ENCODE data around the gene DYNLL2. TPM values are rescaled to one million over a fixed set of nuclear protein-coding genes. Genes with fewer than 3 reads are reported as not detected.
"Not testable (repeated sequence)": the region's sequence is repeated elsewhere in the genome, so short reads cannot be mapped to it uniquely, and the experiment has no call there.

Gene DYNLL2
- total RNA-seq, 1 donor from 2014 or later: 14.4 TPM

DNA sequence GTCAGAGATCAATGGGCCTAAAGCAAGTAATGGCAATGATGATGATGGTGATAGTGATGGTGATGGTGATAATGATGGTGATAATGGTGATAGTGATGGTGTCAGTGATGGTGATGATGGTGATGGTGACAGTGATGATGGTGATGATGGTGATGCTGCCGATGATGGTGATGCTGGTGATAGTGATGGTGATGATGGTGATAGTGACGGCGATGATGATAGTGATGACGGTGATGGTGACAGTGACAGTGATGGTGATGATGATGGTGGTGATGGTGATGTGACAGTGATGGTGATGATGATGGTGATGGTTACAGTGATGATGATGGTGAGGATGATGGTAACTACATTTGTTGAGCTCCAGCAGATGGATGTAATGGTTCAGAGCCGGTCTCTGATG lies 34.2 kb downstream of the DYNLL2 start:
- TF ChIP-seq, protein P1, sequence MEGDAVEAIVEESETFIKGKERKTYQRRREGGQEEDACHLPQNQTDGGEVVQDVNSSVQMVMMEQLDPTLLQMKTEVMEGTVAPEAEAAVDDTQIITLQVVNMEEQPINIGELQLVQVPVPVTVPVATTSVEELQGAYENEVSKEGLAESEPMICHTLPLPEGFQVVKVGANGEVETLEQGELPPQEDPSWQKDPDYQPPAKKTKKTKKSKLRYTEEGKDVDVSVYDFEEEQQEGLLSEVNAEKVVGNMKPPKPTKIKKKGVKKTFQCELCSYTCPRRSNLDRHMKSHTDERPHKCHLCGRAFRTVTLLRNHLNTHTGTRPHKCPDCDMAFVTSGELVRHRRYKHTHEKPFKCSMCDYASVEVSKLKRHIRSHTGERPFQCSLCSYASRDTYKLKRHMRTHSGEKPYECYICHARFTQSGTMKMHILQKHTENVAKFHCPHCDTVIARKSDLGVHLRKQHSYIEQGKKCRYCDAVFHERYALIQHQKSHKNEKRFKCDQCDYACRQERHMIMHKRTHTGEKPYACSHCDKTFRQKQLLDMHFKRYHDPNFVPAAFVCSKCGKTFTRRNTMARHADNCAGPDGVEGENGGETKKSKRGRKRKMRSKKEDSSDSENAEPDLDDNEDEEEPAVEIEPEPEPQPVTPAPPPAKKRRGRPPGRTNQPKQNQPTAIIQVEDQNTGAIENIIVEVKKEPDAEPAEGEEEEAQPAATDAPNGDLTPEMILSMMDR (conservative IDR thresholded peaks at IDR 0.05; ENCODE audit: low read depth, low read length): no peak
- no peak overlapping the region for H3K4me3 ChIP-seq (ENCODE audit: low read depth, low read length)
- no peak for DNase-seq (ENCODE audit: low read depth)

DNA sequence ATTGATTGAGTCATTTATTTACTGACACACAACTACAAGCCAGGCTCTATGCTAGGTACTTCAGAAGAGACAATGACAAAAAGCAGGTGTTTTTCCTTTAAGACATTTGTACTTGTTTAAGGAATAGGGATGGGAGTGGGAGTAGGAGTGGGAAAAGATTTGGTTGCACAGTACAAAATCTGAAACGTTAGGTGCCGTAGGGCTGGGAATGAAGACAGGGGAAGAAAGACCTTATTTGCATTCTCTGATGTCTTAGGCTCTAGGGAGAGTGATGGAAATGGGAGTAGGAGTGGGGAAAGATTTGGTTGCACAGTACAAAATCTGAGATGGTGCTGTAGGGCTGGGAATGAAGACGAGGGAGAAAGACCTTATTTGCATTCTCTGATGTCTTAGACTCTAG lies 36.3 kb downstream of the DYNLL2 start:
- no peak overlapping the region for H3K4me3 ChIP-seq (ENCODE audit: low read depth, low read length)
- TF ChIP-seq, protein P1 (conservative IDR thresholded peaks at IDR 0.05; ENCODE audit: low read depth, low read length): no peak
- no peak for DNase-seq (ENCODE audit: low read depth)

DNA sequence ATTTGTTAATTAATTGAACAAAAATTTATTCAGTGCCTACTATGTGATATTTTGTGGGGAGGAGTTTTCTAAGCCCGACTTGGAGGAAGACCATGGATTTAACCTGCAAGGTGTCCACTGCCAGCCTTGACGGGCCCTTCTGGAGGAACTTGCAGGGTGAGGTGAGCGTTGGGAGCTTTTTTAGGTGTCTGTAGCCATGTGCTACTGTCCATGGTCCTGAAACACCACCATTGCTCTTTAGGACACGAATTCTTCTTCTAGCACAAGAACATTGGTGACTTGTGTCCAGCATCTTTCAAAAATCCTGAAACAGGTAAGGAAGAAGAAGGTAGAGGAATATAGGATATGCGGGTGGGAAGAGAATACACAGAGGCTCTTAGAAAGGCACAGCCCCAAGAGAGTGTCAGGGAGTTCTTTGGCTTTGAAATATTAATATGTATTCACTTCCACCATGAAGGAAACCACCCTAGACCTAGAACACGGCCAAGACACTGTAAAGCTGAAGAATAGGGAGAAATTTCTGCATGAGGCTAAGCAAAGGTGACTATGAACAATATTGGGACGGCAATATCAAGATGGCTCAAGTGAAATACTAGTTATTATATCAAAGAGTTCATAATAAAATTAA lies 37.1 kb downstream of the DYNLL2 start:
- no peak overlapping the region for H3K4me3 ChIP-seq (ENCODE audit: low read depth, low read length)
- no peak for DNase-seq (ENCODE audit: low read depth)
- TF ChIP-seq, protein P1 (conservative IDR thresholded peaks at IDR 0.05; ENCODE audit: low read depth, low read length): no peak

DNA sequence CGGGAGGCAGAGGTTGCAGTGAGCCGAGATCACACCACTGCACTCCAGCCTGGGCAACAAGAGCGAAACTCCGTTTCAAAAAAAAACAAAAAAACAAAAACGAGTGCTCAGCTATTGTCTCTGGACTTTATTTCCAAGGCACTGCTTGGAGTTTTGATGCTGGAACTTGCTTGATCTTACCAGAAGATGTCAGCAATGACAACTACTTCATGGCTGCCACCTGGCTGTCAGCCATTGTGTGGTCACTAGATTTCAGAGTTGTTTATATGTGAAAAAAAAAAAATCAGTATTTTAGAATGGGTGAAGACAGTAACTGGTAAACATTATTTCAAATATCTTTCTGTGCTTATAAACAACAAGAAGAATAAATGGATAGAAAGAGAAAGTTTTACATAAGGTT lies 38.7 kb downstream of the DYNLL2 start:
- DNase-seq (ENCODE audit: low read depth): no peak
- H3K4me3 ChIP-seq (ENCODE audit: low read depth, low read length): no peak overlapping the region
- TF ChIP-seq, protein P1 (conservative IDR thresholded peaks at IDR 0.05; ENCODE audit: low read depth, low read length): peak; percentile 56

DNA sequence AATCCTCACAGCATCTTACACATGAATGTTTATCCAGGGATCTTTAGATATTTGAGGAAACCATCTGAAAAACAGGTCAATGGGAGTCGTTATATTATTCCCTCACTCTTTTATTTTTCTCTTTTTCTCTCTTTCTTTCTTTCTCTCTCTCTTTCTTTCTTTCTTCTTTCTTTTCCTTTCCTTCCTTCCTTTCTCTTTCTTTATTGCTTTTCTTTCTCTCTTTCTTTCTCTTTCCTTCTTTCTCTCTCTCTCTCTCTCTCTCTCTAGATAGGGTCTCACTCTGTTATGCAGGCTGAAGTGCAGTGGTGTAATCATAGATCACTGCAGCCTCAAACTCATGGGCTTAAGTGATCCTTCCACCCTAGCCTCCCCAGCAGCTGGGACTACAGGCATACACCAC lies 44.6 kb downstream of the DYNLL2 start:
- H3K4me3 ChIP-seq (ENCODE audit: low read depth, low read length): no peak overlapping the region
- DNase-seq (ENCODE audit: low read depth): no peak
- TF ChIP-seq, protein P1 (conservative IDR thresholded peaks at IDR 0.05; ENCODE audit: low read depth, low read length): no peak

DNA sequence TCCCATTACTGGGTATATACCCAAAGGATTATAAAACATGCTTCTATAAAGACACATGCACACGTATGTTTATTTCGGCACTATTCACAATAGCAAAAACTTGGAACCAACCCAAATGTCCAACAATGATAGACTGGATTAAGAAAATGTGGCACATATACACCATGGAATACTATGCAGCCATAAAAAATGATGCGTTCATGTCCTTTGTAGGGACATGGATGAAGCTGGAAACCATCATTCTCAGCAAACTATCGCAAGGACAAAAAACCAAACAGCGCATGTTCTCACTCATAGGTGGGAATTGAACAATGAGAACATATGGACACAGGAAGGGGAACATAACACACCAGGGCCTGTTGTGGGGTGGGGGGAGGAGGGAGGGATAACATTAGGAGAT lies 49.5 kb downstream of the DYNLL2 start:
- not testable (repeated sequence) for DNase-seq (ENCODE audit: low read depth)

DNA sequence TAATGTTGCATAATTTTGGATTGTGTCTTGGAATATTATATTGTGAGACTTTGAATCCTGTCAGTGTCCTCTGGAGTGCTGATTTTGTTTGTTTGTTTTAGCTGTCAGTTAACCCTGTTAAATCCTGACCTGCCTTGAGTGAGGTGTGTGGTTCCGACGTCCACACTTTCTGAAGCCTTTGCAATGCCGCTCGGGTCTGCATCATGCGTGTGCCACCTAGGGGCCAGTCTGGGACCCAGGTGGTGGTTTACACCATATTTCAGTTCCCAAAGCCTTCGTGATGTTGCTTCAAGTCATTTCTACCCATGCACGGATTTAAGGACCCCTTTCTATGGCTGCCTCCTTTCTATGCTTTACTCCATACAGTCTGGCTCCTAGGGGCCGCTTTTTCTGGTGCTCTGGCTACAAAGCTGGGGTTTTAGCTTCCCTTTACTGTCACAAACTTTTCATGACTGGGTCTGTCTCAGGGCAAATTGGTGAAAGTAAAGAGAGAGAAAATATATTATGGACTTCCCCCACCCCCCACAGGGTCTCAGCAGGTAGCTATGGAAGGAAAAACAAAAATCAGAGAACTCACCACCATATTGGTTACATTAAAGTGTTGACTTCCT lies 53.6 kb downstream of the DYNLL2 start:
- TF ChIP-seq, protein P1 (conservative IDR thresholded peaks at IDR 0.05; ENCODE audit: low read depth, low read length): peak; percentile 66
- no peak for DNase-seq (ENCODE audit: low read depth)

More for the DNA sequence above, 49.5 kb downstream of the DYNLL2 start:
- not testable (repeated sequence) for H3K4me3 ChIP-seq (ENCODE audit: low read depth, low read length)

More for the DNA sequence above, 53.6 kb downstream of the DYNLL2 start:
- no peak overlapping the region for H3K4me3 ChIP-seq (ENCODE audit: low read depth, low read length)
